Activated naive CD8-positive, alpha-beta T cell treated with anti-CD3 and anti-CD28 coated beads, Interleukin-2, amount 10 ng/mL, durations not matched to agents 7 days and 5 days (primary cell): Measurements from ENCODE around the gene SLC26A9. TPM values are rescaled to one million over a fixed set of nuclear protein-coding genes. Genes with fewer than 3 reads are reported as not detected.
"Not testable (repeated sequence)": the region's sequence is repeated elsewhere in the genome, so short reads cannot be mapped to it uniquely, and the experiment has no call there.

Source experiments
- ATAC-seq: fragments of 150-1000 bp; cut with Tn5 transposase; one replicate; pipeline ENCODE4 v1.10.0; 2021; ENCODE audit warnings: low read depth, moderate library complexity
- POLR2A ChIA-PET: fragments of 350-600 bp; sonication (Branson Sonifier 250); formaldehyde crosslinking; loops from one replicate; lab custom pipeline; 2021; ENCODE audit warnings: antibody characterized with exemption; lab: Charles Lee
- DNase-seq: peaks from one replicate; pipeline ENCODE4 v3.0.0; 2021
- H3K27ac Mint-ChIP-seq: one replicate; pipeline ENCODE4 v1.8.0; 2022; ENCODE audit warnings: mild to moderate bottlenecking, mixed read lengths
- H3K27me3 Mint-ChIP-seq: one replicate; pipeline ENCODE4 v1.8.0; 2022; ENCODE audit warnings: mild to moderate bottlenecking, moderate library complexity, mixed read lengths
- H3K36me3 Mint-ChIP-seq: one replicate; pipeline ENCODE4 v1.8.0; 2021; ENCODE audit warnings: mild to moderate bottlenecking, mixed read lengths
- H3K4me1 Mint-ChIP-seq: one replicate; pipeline ENCODE4 v1.8.0; 2021; ENCODE audit warnings: mixed read lengths
- H3K4me3 Mint-ChIP-seq: one replicate; pipeline ENCODE4 v1.8.0; 2022; ENCODE audit warnings: mild to moderate bottlenecking, moderate library complexity, mixed read lengths
- H3K9me3 Mint-ChIP-seq: one replicate; pipeline ENCODE4 v1.8.0; 2021; ENCODE audit warnings: mixed read lengths
- total RNA-seq, 2 experiments: library from RNA; stranded (reverse); gene quantifications; one replicate each; pipeline ENCODE4 v1.2.3, GENCODE V29; 2021

Gene SLC26A9
- total RNA-seq, 2 experiments from 2014 or later, result not detected

- Mint-ChIP-seq H3K4me1 (no peaks in the 10 kb centered on the region), H3K36me3 (no peaks in the 10 kb centered on the region), H3K27ac (no peak overlapping the region), H3K27me3 (peaks cover 33% of the 10 kb centered on the region), H3K9me3 (peaks cover 1% of the 10 kb centered on the region), H3K4me3 (no peak overlapping the region)
- POLR2A ChIA-PET, result no interaction called here
- ATAC-seq (no peak), DNase-seq (no peak)
Measured at GRCh38 chr1:205907794-205908193, 35.5 kb downstream of the SLC26A9 start.

- H3K36me3 Mint-ChIP-seq, DNase-seq, H3K9me3 Mint-ChIP-seq, H3K4me1 Mint-ChIP-seq, H3K4me3 Mint-ChIP-seq, H3K27ac Mint-ChIP-seq, POLR2A ChIA-PET, ATAC-seq: not testable (repeated sequence)
- H3K27me3 Mint-ChIP-seq, result peaks cover 45% of the 10 kb centered on the region
Measured at GRCh38 chr1:205905095-205905494, 38.2 kb downstream of the SLC26A9 start.

GRCh38 chr1:205896351-205896750, 46.9 kb downstream of the SLC26A9 start:
- no peak overlapping the region for H3K27ac Mint-ChIP-seq
- POLR2A ChIA-PET, result no interaction called here
- peaks cover 2% of the 10 kb centered on the region for H3K4me1 Mint-ChIP-seq
- peaks cover 16% of the 10 kb centered on the region for H3K9me3 Mint-ChIP-seq
- no peak for DNase-seq
- ATAC-seq, result no peak
- peaks cover 8% of the 10 kb centered on the region for H3K36me3 Mint-ChIP-seq
- peaks cover 24% of the 10 kb centered on the region for H3K27me3 Mint-ChIP-seq
- no peak overlapping the region for H3K4me3 Mint-ChIP-seq

GRCh38 chr1:205894119-205894518, 49.1 kb downstream of the SLC26A9 start:
- peaks cover 15% of the 10 kb centered on the region for H3K36me3 Mint-ChIP-seq
- ATAC-seq, H3K4me1 Mint-ChIP-seq, DNase-seq, H3K27ac Mint-ChIP-seq, H3K4me3 Mint-ChIP-seq, POLR2A ChIA-PET: not testable (repeated sequence)
- H3K27me3 Mint-ChIP-seq, result peaks cover 25% of the 10 kb centered on the region
- peaks cover 20% of the 10 kb centered on the region for H3K9me3 Mint-ChIP-seq

- H3K4me3 Mint-ChIP-seq, POLR2A ChIA-PET, H3K4me1 Mint-ChIP-seq, ATAC-seq, H3K27ac Mint-ChIP-seq, DNase-seq: not testable (repeated sequence)
- peaks cover 21% of the 10 kb centered on the region for H3K9me3 Mint-ChIP-seq
- peaks cover 25% of the 10 kb centered on the region for H3K27me3 Mint-ChIP-seq
- peaks cover 20% of the 10 kb centered on the region for H3K36me3 Mint-ChIP-seq
Measured at GRCh38 chr1:205892175-205892574, 51.1 kb downstream of the SLC26A9 start.

GRCh38 chr1:205891481-205891880, 51.8 kb downstream of the SLC26A9 start:
- ATAC-seq, POLR2A ChIA-PET, H3K4me3 Mint-ChIP-seq, H3K27ac Mint-ChIP-seq, DNase-seq, H3K4me1 Mint-ChIP-seq: not testable (repeated sequence)
- H3K9me3 Mint-ChIP-seq, result peaks cover 21% of the 10 kb centered on the region
- peaks cover 20% of the 10 kb centered on the region for H3K36me3 Mint-ChIP-seq
- H3K27me3 Mint-ChIP-seq, result peaks cover 25% of the 10 kb centered on the region

- H3K27ac Mint-ChIP-seq, DNase-seq, H3K4me1 Mint-ChIP-seq, ATAC-seq, POLR2A ChIA-PET, H3K4me3 Mint-ChIP-seq: not testable (repeated sequence)
- Mint-ChIP-seq H3K27me3 (peaks cover 21% of the 10 kb centered on the region), H3K36me3 (peaks cover 15% of the 10 kb centered on the region), H3K9me3 (peaks cover 17% of the 10 kb centered on the region)
Measured at GRCh38 chr1:205890631-205891030, 52.6 kb downstream of the SLC26A9 start.

- Mint-ChIP-seq H3K27ac (peak overlapping the region; percentile 15), H3K9me3 (peaks cover 14% of the 10 kb centered on the region)
- not testable (repeated sequence) for ATAC-seq
Measured at GRCh38 chr1:205889706-205890105, 53.5 kb downstream of the SLC26A9 start.

GRCh38 chr1:205889006-205889405, 54.2 kb downstream of the SLC26A9 start:
- POLR2A ChIA-PET, ATAC-seq, H3K4me1 Mint-ChIP-seq, DNase-seq: not testable (repeated sequence)
- H3K27ac Mint-ChIP-seq, result peak overlapping the region; percentile 65
- H3K36me3 Mint-ChIP-seq, result peaks cover 14% of the 10 kb centered on the region
- peak overlapping the region; percentile 34 for H3K4me3 Mint-ChIP-seq
- peaks cover 12% of the 10 kb centered on the region for H3K9me3 Mint-ChIP-seq
- H3K27me3 Mint-ChIP-seq, result peaks cover 18% of the 10 kb centered on the region

More at GRCh38 chr1:205889706-205890105, 53.5 kb downstream of the SLC26A9 start:
- POLR2A ChIA-PET, H3K4me3 Mint-ChIP-seq, DNase-seq, H3K4me1 Mint-ChIP-seq: not testable (repeated sequence)
- peaks cover 15% of the 10 kb centered on the region for H3K36me3 Mint-ChIP-seq
- H3K27me3 Mint-ChIP-seq, result peaks cover 21% of the 10 kb centered on the region

- Mint-ChIP-seq H3K27ac (no peak overlapping the region), H3K9me3 (peaks cover 9% of the 10 kb centered on the region), H3K4me3 (no peak overlapping the region), H3K4me1 (peaks cover under 1% of the 10 kb centered on the region), H3K36me3 (peaks cover under 1% of the 10 kb centered on the region), H3K27me3 (peaks cover 13% of the 10 kb centered on the region)
- POLR2A ChIA-PET, result no interaction called here
- ATAC-seq (no peak), DNase-seq (no peak)
Measured at GRCh38 chr1:205883792-205884191, 59.5 kb downstream of the SLC26A9 start.

- peaks cover 12% of the 10 kb centered on the region for H3K9me3 Mint-ChIP-seq
- POLR2A ChIA-PET, result no interaction called here
- H3K27me3 Mint-ChIP-seq, result peaks cover 20% of the 10 kb centered on the region
- no peak overlapping the region for H3K4me3 Mint-ChIP-seq
- DNase-seq, result no peak
- H3K36me3 Mint-ChIP-seq, result no peaks in the 10 kb centered on the region
- H3K27ac Mint-ChIP-seq, result no peak overlapping the region
- H3K4me1 Mint-ChIP-seq, result peaks cover 2% of the 10 kb centered on the region
- ATAC-seq, result no peak
Measured at GRCh38 chr1:205880923-205881322, 62.3 kb downstream of the SLC26A9 start.

- POLR2A ChIA-PET, result no interaction called here
- Mint-ChIP-seq H3K4me1 (peaks cover 2% of the 10 kb centered on the region), H3K27ac (no peak overlapping the region), H3K9me3 (peaks cover 12% of the 10 kb centered on the region), H3K27me3 (peaks cover 20% of the 10 kb centered on the region), H3K4me3 (no peak overlapping the region), H3K36me3 (no peaks in the 10 kb centered on the region)
- no peak for ATAC-seq
- DNase-seq, result no peak
Measured at GRCh38 chr1:205879974-205880373, 63.3 kb downstream of the SLC26A9 start.

GRCh38 chr1:205878026-205878425, 65.2 kb downstream of the SLC26A9 start:
- POLR2A ChIA-PET, result no interaction called here
- Mint-ChIP-seq H3K9me3 (peaks cover 12% of the 10 kb centered on the region), H3K4me3 (no peak overlapping the region), H3K36me3 (no peaks in the 10 kb centered on the region), H3K4me1 (peaks cover 2% of the 10 kb centered on the region), H3K27ac (no peak overlapping the region), H3K27me3 (peaks cover 17% of the 10 kb centered on the region)
- DNase-seq (no peak), ATAC-seq (no peak)

GRCh38 chr1:205873148-205873547, 70.1 kb downstream of the SLC26A9 start:
- H3K4me3 Mint-ChIP-seq, H3K27me3 Mint-ChIP-seq, POLR2A ChIA-PET, DNase-seq, H3K36me3 Mint-ChIP-seq, ATAC-seq, H3K4me1 Mint-ChIP-seq, H3K9me3 Mint-ChIP-seq, H3K27ac Mint-ChIP-seq: not testable (repeated sequence)
